Measurements from ENCODE around the gene MIGA2.

MIGA2 gene

DNA sequence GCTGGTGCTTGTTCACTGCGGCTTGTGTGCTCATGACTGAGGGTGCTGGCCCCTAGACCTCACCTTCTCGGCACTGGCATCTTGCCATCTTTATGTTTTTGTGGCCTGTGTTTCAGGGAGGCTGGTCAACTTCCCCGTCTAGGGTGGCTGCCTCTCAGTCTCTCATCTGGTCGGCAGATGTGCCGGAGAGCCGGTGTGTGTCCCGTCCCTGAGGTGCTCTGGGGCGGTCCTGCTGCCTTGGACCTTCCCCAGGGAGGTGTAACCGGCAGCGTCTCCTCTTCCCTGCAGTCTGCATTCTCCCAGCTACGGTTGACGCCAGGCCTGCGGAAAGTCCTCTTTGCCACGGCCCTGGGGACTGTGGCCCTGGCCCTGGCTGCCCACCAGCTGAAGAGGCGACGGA lies 5.6 kb downstream of the MIGA2 start:
- no peak for DNase-seq (ENCODE audit: low read depth in 1 of 2, low spot score in 1 of 2)
- Histone ChIP-seq H3K27ac (replicated peaks) (no peak overlapping the region), H3K27me3 (ENCODE audit: insufficient read depth, poor library complexity, severe bottlenecking) (no peaks in the 10 kb centered on the region), H3K4me3 (replicated peaks; ENCODE audit: insufficient read depth, low read length) (no peak overlapping the region)
- TF ChIP-seq, protein P1, sequence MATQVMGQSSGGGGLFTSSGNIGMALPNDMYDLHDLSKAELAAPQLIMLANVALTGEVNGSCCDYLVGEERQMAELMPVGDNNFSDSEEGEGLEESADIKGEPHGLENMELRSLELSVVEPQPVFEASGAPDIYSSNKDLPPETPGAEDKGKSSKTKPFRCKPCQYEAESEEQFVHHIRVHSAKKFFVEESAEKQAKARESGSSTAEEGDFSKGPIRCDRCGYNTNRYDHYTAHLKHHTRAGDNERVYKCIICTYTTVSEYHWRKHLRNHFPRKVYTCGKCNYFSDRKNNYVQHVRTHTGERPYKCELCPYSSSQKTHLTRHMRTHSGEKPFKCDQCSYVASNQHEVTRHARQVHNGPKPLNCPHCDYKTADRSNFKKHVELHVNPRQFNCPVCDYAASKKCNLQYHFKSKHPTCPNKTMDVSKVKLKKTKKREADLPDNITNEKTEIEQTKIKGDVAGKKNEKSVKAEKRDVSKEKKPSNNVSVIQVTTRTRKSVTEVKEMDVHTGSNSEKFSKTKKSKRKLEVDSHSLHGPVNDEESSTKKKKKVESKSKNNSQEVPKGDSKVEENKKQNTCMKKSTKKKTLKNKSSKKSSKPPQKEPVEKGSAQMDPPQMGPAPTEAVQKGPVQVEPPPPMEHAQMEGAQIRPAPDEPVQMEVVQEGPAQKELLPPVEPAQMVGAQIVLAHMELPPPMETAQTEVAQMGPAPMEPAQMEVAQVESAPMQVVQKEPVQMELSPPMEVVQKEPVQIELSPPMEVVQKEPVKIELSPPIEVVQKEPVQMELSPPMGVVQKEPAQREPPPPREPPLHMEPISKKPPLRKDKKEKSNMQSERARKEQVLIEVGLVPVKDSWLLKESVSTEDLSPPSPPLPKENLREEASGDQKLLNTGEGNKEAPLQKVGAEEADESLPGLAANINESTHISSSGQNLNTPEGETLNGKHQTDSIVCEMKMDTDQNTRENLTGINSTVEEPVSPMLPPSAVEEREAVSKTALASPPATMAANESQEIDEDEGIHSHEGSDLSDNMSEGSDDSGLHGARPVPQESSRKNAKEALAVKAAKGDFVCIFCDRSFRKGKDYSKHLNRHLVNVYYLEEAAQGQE (IDR thresholded peaks at IDR 0.05; ENCODE audit: insufficient replicate concordance, low read depth): no peak
- TF ChIP-seq, protein P2, sequence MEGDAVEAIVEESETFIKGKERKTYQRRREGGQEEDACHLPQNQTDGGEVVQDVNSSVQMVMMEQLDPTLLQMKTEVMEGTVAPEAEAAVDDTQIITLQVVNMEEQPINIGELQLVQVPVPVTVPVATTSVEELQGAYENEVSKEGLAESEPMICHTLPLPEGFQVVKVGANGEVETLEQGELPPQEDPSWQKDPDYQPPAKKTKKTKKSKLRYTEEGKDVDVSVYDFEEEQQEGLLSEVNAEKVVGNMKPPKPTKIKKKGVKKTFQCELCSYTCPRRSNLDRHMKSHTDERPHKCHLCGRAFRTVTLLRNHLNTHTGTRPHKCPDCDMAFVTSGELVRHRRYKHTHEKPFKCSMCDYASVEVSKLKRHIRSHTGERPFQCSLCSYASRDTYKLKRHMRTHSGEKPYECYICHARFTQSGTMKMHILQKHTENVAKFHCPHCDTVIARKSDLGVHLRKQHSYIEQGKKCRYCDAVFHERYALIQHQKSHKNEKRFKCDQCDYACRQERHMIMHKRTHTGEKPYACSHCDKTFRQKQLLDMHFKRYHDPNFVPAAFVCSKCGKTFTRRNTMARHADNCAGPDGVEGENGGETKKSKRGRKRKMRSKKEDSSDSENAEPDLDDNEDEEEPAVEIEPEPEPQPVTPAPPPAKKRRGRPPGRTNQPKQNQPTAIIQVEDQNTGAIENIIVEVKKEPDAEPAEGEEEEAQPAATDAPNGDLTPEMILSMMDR (IDR thresholded peaks at IDR 0.05; ENCODE audit: insufficient read depth, low read length): no peak
- no peak for TF ChIP-seq POLR2AphosphoS5 (IDR thresholded peaks at IDR 0.05; ENCODE audit: low read depth)
- no peak for TF ChIP-seq GABPA (IDR thresholded peaks at IDR 0.05; ENCODE audit: low read depth)
- no peak for TF ChIP-seq SPI1 (IDR thresholded peaks at IDR 0.05; ENCODE audit: borderline replicate concordance, low read depth)

DNA sequence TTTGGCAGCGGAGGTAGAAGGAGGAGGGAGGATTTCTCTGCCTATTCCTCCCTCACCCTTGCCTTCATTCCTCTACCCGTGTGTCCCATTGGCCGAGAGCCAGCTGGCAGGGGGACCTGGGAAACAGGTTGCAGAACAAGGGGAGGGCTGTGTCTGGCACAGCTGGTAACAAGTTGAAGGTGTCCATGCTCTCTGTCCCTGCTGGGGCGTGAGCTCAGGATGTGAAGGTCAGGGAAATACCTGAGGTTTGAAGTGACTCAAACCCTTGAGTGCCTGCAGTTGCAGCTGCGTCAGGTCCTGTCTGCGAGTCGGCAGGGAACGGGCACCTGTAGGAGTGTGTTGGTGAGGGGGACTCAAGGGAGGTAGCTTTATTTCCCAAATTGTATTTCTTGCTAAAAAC lies 16.2 kb downstream of the MIGA2 start:
- no peak for DNase-seq (ENCODE audit: low read depth in 1 of 2, low spot score in 1 of 2)
- TF ChIP-seq, protein P1 (IDR thresholded peaks at IDR 0.05; ENCODE audit: insufficient replicate concordance, low read depth): no peak
- TF ChIP-seq GABPA (IDR thresholded peaks at IDR 0.05; ENCODE audit: low read depth): no peak
- TF ChIP-seq, protein P2 (IDR thresholded peaks at IDR 0.05; ENCODE audit: insufficient read depth, low read length): no peak
- TF ChIP-seq SPI1 (IDR thresholded peaks at IDR 0.05; ENCODE audit: borderline replicate concordance, low read depth): no peak
- no peak for TF ChIP-seq POLR2AphosphoS5 (IDR thresholded peaks at IDR 0.05; ENCODE audit: low read depth)
- Histone ChIP-seq H3K4me3 (replicated peaks; ENCODE audit: insufficient read depth, low read length) (no peak overlapping the region), H3K27me3 (ENCODE audit: insufficient read depth, poor library complexity, severe bottlenecking) (no peaks in the 10 kb centered on the region), H3K27ac (replicated peaks) (no peak overlapping the region)

DNA sequence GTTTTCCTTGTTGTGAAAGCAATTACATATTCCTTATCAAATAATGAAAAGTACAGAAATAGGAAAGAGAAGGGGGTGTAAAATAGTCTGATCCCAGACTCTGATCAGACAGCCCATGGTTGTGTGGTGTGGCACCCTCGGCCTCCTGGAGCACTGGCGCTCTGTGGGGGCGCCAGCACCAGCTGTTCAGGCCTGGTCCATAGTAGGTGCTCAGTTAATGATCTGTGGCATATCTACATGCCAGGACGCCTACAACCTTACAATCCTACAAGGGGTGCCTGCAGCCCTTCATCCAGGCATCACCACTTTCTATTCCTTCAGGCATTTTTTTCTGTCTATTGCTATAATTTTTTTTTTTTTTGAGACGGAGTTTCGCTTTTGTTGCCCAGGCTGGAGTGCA lies 16.6 kb downstream of the MIGA2 start:
- DNase-seq (ENCODE audit: low read depth in 1 of 2, low spot score in 1 of 2): no peak
- no peak for TF ChIP-seq GABPA (IDR thresholded peaks at IDR 0.05; ENCODE audit: low read depth)
- TF ChIP-seq, protein P2 (IDR thresholded peaks at IDR 0.05; ENCODE audit: insufficient read depth, low read length): no peak
- TF ChIP-seq, protein P1 (IDR thresholded peaks at IDR 0.05; ENCODE audit: insufficient replicate concordance, low read depth): no peak
- no peak for TF ChIP-seq SPI1 (IDR thresholded peaks at IDR 0.05; ENCODE audit: borderline replicate concordance, low read depth)
- no peak for TF ChIP-seq POLR2AphosphoS5 (IDR thresholded peaks at IDR 0.05; ENCODE audit: low read depth)
- Histone ChIP-seq H3K4me3 (replicated peaks; ENCODE audit: insufficient read depth, low read length) (no peak overlapping the region), H3K27me3 (ENCODE audit: insufficient read depth, poor library complexity, severe bottlenecking) (no peaks in the 10 kb centered on the region), H3K27ac (replicated peaks) (no peak overlapping the region)

Data from HL-60 (cell line).